Type B pancreatic cell (in vitro differentiated cells): ENCODE results near the gene ABHD17C. TPM values are rescaled to one million over a fixed set of nuclear protein-coding genes. Genes with fewer than 3 reads are reported as not detected.
"Not testable (repeated sequence)": the region's sequence is repeated elsewhere in the genome, so short reads cannot be mapped to it uniquely, and the experiment has no call there.

Source experiments
- DNase-seq: peaks from one replicate; pipeline ENCODE4 v3.0.0; 2021; ENCODE audit warnings: mixed read lengths; ENCODE audit not compliant: unreplicated experiment; ENCODE audit errors: extremely low spot score
- H3K27ac Mint-ChIP-seq: 2 replicates; pipeline ENCODE4 v1.8.0; 2021; ENCODE audit warnings: mild to moderate bottlenecking, mixed read lengths
- H3K27me3 Mint-ChIP-seq: 2 replicates; pipeline ENCODE4 v1.8.0; 2021; ENCODE audit warnings: mixed read lengths
- H3K36me3 Mint-ChIP-seq: 2 replicates; pipeline ENCODE4 v1.8.0; 2021; ENCODE audit warnings: mixed read lengths
- H3K4me1 Mint-ChIP-seq: one replicate; pipeline ENCODE4 v1.8.0; 2021; ENCODE audit warnings: mixed read lengths; ENCODE audit not compliant: unreplicated experiment
- H3K4me3 Mint-ChIP-seq: 2 replicates; pipeline ENCODE4 v1.8.0; 2021; ENCODE audit warnings: mild to moderate bottlenecking, mixed read lengths
- H3K9me3 Mint-ChIP-seq: 2 replicates; pipeline ENCODE4 v1.8.0; 2021; ENCODE audit warnings: mixed read lengths
- long read RNA-seq: library from polyadenylated mRNA; unstranded; transcript quantifications from one replicate; pipeline ENCODE4 v2.0.0, GENCODE V29; 2020
- total RNA-seq: library from RNA; stranded (reverse); gene quantifications from 2 replicates; pipeline ENCODE4 v1.2.1, GENCODE V29; 2021; ENCODE audit warnings: low replicate concordance
- TF ChIP-seq, protein P1 (sequence below): fragments of 200-600 bp; sonication (generic); conservative IDR thresholded peaks from 2 replicates; pipeline ENCODE4 v1.5.0; 2021; ENCODE audit warnings: antibody characterized with exemption, mild to moderate bottlenecking

ABHD17C gene
- 41.0 and 66.3 TPM in 2 replicates for total RNA-seq
- long read RNA-seq, transcript ABHD17C-201 (3 exons, 2,368 nt): major isoform, 9 of 33 reads
- long read RNA-seq, partial matches to known transcripts: 11 of 33 reads
- long read RNA-seq, other reads (novel, unspliced or antisense): 13 of 33 reads

DNA sequence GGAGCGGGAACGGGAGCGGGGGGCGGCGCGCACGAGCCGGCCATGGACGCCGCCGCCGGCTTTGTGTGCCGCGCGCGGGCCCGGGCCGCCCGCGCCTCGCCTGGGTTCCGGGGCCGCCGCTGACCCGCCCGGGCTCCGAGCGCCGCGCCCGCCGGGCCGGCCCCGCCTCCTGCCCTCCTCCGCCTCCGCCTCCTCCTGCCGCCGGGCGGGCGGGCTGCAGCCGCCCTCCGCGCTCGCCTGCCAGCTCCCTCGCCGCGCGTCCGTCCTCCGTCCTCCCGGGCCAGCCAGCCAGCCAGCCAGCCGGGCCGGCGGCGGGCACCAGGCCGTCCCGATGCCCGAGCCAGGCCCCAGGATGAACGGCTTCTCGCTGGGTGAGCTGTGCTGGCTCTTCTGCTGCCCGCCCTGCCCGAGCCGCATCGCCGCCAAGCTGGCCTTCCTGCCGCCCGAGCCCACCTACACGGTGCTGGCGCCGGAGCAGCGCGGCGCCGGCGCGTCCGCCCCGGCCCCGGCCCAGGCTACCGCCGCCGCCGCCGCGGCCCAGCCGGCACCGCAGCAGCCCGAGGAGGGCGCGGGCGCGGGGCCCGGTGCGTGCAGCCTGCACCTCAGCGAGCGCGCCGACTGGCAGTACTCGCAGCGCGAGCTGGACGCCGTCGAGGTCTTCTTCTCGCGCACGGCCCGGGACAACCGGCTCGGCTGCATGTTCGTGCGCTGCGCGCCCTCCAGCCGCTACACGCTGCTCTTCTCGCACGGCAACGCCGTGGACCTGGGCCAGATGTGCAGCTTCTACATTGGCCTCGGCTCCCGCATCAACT is at the start of gene ABHD17C:
Gene ABHD17C, plus strand, starts transcription at position 212 of the 812 bp plus-strand sequence. Its CDS starts 120 bp downstream, at position 332.
- peaks cover 12% of the 10 kb centered on the region for H3K9me3 Mint-ChIP-seq
- DNase-seq: peak; percentile 77
- peaks cover 24% of the 10 kb centered on the region for H3K36me3 Mint-ChIP-seq
- H3K27ac Mint-ChIP-seq: peak within 1 kb of the TSS; percentile 97
- no peaks in the 10 kb centered on the region for H3K27me3 Mint-ChIP-seq
- peaks cover 36% of the 10 kb centered on the region for H3K4me1 Mint-ChIP-seq
- H3K4me3 Mint-ChIP-seq: peak within 1 kb of the TSS; percentile 98
- TF ChIP-seq, protein P1, sequence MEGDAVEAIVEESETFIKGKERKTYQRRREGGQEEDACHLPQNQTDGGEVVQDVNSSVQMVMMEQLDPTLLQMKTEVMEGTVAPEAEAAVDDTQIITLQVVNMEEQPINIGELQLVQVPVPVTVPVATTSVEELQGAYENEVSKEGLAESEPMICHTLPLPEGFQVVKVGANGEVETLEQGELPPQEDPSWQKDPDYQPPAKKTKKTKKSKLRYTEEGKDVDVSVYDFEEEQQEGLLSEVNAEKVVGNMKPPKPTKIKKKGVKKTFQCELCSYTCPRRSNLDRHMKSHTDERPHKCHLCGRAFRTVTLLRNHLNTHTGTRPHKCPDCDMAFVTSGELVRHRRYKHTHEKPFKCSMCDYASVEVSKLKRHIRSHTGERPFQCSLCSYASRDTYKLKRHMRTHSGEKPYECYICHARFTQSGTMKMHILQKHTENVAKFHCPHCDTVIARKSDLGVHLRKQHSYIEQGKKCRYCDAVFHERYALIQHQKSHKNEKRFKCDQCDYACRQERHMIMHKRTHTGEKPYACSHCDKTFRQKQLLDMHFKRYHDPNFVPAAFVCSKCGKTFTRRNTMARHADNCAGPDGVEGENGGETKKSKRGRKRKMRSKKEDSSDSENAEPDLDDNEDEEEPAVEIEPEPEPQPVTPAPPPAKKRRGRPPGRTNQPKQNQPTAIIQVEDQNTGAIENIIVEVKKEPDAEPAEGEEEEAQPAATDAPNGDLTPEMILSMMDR: no peak

- H3K4me1 Mint-ChIP-seq: no peaks in the 10 kb centered on the region
- no peak overlapping the region for H3K4me3 Mint-ChIP-seq
- TF ChIP-seq, protein P1: no peak
- DNase-seq: no peak
- H3K27me3 Mint-ChIP-seq: no peaks in the 10 kb centered on the region
- no peaks in the 10 kb centered on the region for H3K36me3 Mint-ChIP-seq
- no peaks in the 10 kb centered on the region for H3K9me3 Mint-ChIP-seq
- H3K27ac Mint-ChIP-seq: no peak overlapping the region
Measured at GRCh38 chr15:80645494-80646065, 49.5 kb upstream of the ABHD17C start.

DNA sequence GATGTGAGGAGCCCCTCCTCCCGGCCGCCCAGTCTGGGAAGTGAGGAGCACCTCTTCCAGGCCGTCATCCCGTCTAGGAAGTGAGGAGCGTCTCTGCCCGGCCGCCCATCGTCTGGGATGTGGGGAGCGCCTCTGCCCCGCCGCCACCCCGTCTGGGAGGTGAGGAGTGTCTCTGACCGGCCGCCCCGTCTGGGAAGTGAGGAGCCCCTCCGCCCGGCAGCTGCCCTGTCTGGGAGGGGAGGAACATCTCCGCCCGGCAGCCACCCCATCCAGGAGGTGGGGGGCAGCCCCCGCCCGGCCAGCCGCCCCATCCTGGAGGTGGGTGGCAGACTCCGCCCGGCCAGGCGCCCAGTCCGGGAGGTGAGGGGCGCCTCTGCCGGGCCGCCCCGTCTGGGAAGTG is 47.7 kb upstream of the ABHD17C start:
- DNase-seq, H3K9me3 Mint-ChIP-seq, H3K27ac Mint-ChIP-seq, H3K4me1 Mint-ChIP-seq, H3K4me3 Mint-ChIP-seq, H3K36me3 Mint-ChIP-seq, H3K27me3 Mint-ChIP-seq: not testable (repeated sequence)

DNA sequence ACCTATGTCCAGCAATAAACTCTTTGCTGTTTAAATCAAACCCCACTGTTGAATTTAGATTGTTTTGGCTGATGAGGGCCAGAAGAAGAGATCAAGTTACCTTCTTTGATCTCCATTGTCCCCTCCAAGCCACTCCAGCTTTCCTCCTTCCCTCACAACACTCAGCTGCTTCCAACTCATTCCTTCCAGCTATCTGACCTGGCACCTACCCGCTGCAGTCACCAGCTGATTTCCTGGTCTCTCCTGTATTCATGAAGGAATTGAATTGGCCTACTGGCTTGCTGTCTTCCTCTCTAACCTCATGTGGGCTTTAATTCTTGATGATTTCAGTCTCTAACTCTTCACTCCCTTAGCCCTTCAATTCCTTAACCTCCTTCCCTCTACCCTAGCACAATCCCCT is 40.8 kb upstream of the ABHD17C start:
- Mint-ChIP-seq H3K4me3 (no peak overlapping the region), H3K4me1 (peaks cover 7% of the 10 kb centered on the region), H3K27ac (no peak overlapping the region), H3K36me3 (no peaks in the 10 kb centered on the region), H3K9me3 (peaks cover 8% of the 10 kb centered on the region), H3K27me3 (peaks cover 3% of the 10 kb centered on the region)
- no peak for DNase-seq
- TF ChIP-seq, protein P1: no peak

DNA sequence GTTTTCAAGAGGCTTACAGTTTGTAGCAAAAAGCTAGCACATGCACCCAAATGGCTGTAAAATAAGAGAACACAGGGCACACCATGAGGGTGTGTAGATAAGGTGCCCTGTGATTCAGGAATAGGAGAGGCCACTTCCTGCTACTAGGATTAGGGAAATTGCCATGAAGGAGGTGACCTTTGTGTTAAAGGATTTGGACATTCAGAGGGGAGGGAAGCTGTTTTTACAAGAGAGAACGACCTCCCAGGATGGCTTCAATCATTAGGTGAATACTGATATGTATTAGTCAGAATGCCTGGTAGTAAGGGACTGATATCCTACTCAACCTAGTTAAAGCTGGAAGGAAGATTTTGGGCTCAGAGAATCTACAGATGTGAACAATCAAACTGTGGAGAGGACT is 35.7 kb upstream of the ABHD17C start:
- no peak for DNase-seq
- Mint-ChIP-seq H3K27ac (no peak overlapping the region), H3K36me3 (no peaks in the 10 kb centered on the region), H3K9me3 (no peaks in the 10 kb centered on the region), H3K4me3 (no peak overlapping the region), H3K4me1 (peaks cover 11% of the 10 kb centered on the region), H3K27me3 (peaks cover 2% of the 10 kb centered on the region)
- TF ChIP-seq, protein P1: no peak

GRCh38 chr15:80660119-80660518 is 35.0 kb upstream of the ABHD17C start:
- no peaks in the 10 kb centered on the region for H3K9me3 Mint-ChIP-seq
- no peaks in the 10 kb centered on the region for H3K36me3 Mint-ChIP-seq
- peaks cover 7% of the 10 kb centered on the region for H3K4me1 Mint-ChIP-seq
- no peak overlapping the region for H3K27ac Mint-ChIP-seq
- TF ChIP-seq, protein P1: peak; percentile 72
- no peaks in the 10 kb centered on the region for H3K27me3 Mint-ChIP-seq
- H3K4me3 Mint-ChIP-seq: no peak overlapping the region
- DNase-seq: no peak
